Peyer's patch (tissue), 4 donors: ENCODE results near the gene NDUFV1. TPM values are rescaled to one million over a fixed set of nuclear protein-coding genes. Genes with fewer than 3 reads are reported as not detected.

Source experiments
- DNase-seq, 3 donors: peaks; one replicate each; pipeline ENCODE4 v3.0.0-alpha.2; 2017 to 2019
- H3K27ac ChIP-seq, 4 donors: fragments of 200-600 bp; sonication (generic); one replicate each; pipeline ENCODE4 v1.5.1; 2016 to 2019
- H3K27me3 ChIP-seq, 2 donors: fragments of 200-600 bp; sonication (generic); one replicate each; pipeline ENCODE4 v1.5.1; 2019
- H3K36me3 ChIP-seq, 3 donors: fragments of 200-600 bp; sonication (generic); one replicate each; pipeline ENCODE4 v1.5.1; 2016 to 2019
- H3K4me1 ChIP-seq, 4 donors: fragments of 200-600 bp; sonication (generic); one replicate each; pipeline ENCODE4 v1.5.1; 2016 to 2019
- H3K4me3 ChIP-seq, 4 donors: fragments of 200-600 bp; sonication (generic); 1 replicate in 3 of 4; 2 replicates in 1 of 4; pipeline ENCODE4 v1.5.1; 2016 to 2019; ENCODE audit warnings: mild to moderate bottlenecking in 1 of 4
- H3K9me3 ChIP-seq, 4 donors: fragments of 200-600 bp; sonication (generic); one replicate each; pipeline ENCODE4 v1.5.1; 2016 to 2019; ENCODE audit warnings: mild to moderate bottlenecking in 1 of 4
- POLR2A ChIP-seq, 2 donors: fragments of 450-650 bp; IDR thresholded peaks; one replicate each; pipeline ENCODE4 v1.5.1; 2017; ENCODE audit warnings: antibody characterized with exemption in 2 of 2, mild to moderate bottlenecking in 2 of 2, moderate library complexity in 2 of 2
- total RNA-seq, 4 donors: library from RNA; depleted of rRNA; stranded (reverse); fragments of >200 nt; gene quantifications; one replicate each; pipeline ENCODE4 v1.1.0, GENCODE V29; 2016
- TF ChIP-seq, protein P1 (sequence below), 6 experiments: fragments of 450-650 bp in 4 of 6; fragments of 200-600 bp in 2 of 6; sonication (generic) in 1 of 6; IDR thresholded peaks; one replicate each; pipeline ENCODE4 v1.5.1; 2017 to 2019; ENCODE audit warnings: antibody characterized with exemption in 6 of 6, mild to moderate bottlenecking in 3 of 6, moderate library complexity in 1 of 6

NDUFV1 gene
- total RNA-seq, 4 donors from 2014 or later: 297 to 532 (median 329) TPM

DNA sequence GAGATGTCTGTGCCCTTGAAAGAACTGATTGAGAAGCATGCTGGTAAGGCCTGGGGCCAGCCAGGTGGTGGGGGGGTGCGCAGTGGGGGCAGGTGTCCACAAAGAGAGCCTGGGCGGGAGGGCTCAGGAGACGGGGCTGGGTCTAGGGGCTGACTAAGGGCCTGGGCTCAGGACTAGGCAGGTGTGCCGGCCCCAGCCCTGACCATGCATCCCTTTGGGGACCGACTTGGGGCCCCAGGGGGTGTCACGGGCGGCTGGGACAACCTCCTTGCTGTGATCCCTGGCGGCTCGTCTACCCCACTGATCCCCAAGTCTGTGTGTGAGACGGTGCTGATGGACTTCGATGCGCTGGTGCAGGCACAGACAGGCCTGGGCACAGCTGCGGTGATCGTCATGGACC, 4.4 kb downstream of the NDUFV1 start:
- H3K36me3 ChIP-seq: peaks cover 0 to 44% (median 0%) of the 10 kb centered on the region in 3 donors
- no peaks in the 10 kb centered on the region for H3K9me3 ChIP-seq
- TF ChIP-seq POLR2A (IDR thresholded peaks at IDR 0.05): no peak
- TF ChIP-seq, protein P1, sequence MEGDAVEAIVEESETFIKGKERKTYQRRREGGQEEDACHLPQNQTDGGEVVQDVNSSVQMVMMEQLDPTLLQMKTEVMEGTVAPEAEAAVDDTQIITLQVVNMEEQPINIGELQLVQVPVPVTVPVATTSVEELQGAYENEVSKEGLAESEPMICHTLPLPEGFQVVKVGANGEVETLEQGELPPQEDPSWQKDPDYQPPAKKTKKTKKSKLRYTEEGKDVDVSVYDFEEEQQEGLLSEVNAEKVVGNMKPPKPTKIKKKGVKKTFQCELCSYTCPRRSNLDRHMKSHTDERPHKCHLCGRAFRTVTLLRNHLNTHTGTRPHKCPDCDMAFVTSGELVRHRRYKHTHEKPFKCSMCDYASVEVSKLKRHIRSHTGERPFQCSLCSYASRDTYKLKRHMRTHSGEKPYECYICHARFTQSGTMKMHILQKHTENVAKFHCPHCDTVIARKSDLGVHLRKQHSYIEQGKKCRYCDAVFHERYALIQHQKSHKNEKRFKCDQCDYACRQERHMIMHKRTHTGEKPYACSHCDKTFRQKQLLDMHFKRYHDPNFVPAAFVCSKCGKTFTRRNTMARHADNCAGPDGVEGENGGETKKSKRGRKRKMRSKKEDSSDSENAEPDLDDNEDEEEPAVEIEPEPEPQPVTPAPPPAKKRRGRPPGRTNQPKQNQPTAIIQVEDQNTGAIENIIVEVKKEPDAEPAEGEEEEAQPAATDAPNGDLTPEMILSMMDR (IDR thresholded peaks at IDR 0.05): no peak
- DNase-seq: no peak
- H3K27ac ChIP-seq: no peak overlapping the region
- no peak overlapping the region for H3K4me3 ChIP-seq
- H3K27me3 ChIP-seq: peaks cover 0 to 4% of the 10 kb centered on the region in 2 donors
- peaks cover 0 to 28% (median 19%) of the 10 kb centered on the region in 4 donors for H3K4me1 ChIP-seq

DNA sequence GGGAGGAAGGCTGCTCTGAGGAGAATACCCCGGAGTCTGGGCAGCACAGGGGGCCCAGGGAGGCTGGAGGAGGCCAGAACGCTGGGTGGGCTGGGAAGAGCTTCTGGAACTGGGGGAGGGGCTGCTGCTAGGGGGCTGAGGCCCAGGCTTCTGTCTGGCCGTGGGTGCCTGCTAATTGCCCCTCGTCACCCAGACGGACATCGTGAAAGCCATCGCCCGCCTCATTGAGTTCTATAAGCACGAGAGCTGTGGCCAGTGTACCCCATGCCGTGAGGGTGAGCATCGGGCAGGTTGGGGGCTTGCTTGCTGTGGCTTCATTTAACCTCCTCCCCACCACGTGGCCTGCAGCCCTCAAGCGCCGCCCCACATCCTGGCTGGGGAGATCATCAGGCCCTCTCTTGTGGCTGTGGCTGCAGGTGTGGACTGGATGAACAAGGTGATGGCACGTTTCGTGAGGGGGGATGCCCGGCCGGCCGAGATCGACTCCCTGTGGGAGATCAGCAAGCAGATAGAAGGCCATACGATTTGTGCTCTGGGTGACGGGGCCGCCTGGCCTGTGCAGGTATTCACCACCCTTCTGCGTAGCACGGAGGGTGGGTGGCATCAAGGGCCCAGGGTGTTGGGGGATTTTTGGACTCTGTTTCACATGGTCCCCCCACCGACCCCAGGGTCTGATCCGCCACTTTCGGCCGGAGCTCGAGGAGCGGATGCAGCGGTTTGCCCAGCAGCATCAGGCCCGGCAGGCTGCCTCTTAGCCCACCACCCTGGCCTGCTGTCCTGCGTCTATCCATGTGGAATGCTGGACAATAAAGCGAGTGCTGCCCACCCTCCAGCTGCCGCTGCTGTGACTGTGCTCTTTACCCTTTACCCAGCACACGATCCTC, 5.2 kb downstream of the NDUFV1 start:
- Histone ChIP-seq H3K27ac (no peak overlapping the region), H3K27me3 (peaks cover 0 to 5% of the 10 kb centered on the region in 2 donors), H3K36me3 (peaks cover 0 to 44% (median 0%) of the 10 kb centered on the region in 3 donors), H3K4me1 (peaks cover 0 to 28% (median 17%) of the 10 kb centered on the region in 4 donors), H3K9me3 (no peaks in the 10 kb centered on the region), H3K4me3 (no peak overlapping the region)
- DNase-seq: no peak
- no peak for TF ChIP-seq POLR2A (IDR thresholded peaks at IDR 0.05)
- TF ChIP-seq, protein P1 (IDR thresholded peaks at IDR 0.05): no peak

DNA sequence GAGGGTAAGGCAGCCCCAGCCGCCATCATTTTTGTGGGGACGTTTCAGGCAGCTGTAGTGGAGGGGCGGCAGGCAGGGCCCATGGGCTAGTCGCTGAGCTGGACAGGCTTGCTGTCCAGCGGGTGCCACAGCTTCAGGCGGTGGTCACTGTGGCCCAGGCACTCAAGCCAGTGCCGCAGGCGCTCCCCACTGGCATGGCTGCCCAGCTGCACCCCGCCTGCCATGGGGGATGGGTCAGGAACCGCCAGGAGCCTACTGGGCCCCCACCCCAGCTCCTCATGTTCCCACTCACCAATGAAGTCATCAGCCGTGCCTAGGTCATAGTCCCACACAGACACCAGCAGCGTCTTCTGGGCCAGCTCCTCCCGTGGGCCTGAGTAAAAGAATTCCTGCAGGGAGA, 6.0 kb downstream of the NDUFV1 start:
- Histone ChIP-seq H3K36me3 (peaks cover 0 to 44% (median 0%) of the 10 kb centered on the region in 3 donors), H3K27ac (no peak overlapping the region)

DNA sequence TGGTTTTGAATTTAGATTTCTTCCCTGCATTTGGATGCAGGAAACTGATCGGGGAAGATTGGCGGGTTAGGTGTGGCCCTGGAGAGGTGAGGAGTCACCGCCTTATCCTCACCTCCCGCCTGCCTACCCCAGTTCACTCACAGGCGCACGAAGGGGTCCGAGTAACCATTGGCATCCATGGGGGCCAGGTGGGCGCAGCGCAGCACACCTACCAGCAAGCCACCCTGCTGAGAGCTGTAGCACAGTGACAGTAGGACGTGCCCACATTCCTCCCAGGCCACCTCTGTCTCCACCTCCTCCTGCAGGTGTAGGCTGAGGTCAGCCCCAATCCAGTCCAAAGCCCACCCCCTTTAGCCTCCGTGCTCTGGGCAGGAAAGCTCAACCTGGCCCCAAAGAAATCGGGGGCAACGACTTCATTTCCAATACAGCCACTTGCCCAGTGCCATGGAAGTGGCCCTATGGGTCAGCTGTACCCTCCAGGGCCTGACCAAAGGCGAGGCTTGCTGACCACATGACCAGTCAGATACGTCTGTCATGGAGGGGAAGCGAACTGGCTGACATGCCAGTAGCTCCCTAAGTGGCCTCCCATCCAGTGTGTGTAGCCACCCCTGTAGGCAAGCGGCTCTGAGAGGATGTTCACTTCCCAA, 6.7 kb downstream of the NDUFV1 start:
- no peak for DNase-seq
- Histone ChIP-seq H3K9me3 (no peaks in the 10 kb centered on the region), H3K27ac (peak overlapping the region; percentile 70 to 91 (median 82)), H3K27me3 (peaks cover 0 to 5% of the 10 kb centered on the region in 2 donors), H3K4me1 (peaks cover 0 to 16% (median 10%) of the 10 kb centered on the region in 4 donors), H3K36me3 (peaks cover 0 to 44% (median 0%) of the 10 kb centered on the region in 3 donors), H3K4me3 (peak overlapping the region in 3 of 4 donors; percentile 42 to 52 (median 45))
- no peak for TF ChIP-seq POLR2A (IDR thresholded peaks at IDR 0.05)
- TF ChIP-seq, protein P1 (IDR thresholded peaks at IDR 0.05): no peak

More for the DNA sequence above, 6.0 kb downstream of the NDUFV1 start:
- TF ChIP-seq, protein P1 (IDR thresholded peaks at IDR 0.05): no peak
- no peak for TF ChIP-seq POLR2A (IDR thresholded peaks at IDR 0.05)
- no peaks in the 10 kb centered on the region for H3K9me3 ChIP-seq
- H3K27me3 ChIP-seq: peaks cover 0 to 5% of the 10 kb centered on the region in 2 donors
- no peak for DNase-seq
- no peak overlapping the region for H3K4me3 ChIP-seq
- H3K4me1 ChIP-seq: peaks cover 0 to 21% (median 11%) of the 10 kb centered on the region in 4 donors

DNA sequence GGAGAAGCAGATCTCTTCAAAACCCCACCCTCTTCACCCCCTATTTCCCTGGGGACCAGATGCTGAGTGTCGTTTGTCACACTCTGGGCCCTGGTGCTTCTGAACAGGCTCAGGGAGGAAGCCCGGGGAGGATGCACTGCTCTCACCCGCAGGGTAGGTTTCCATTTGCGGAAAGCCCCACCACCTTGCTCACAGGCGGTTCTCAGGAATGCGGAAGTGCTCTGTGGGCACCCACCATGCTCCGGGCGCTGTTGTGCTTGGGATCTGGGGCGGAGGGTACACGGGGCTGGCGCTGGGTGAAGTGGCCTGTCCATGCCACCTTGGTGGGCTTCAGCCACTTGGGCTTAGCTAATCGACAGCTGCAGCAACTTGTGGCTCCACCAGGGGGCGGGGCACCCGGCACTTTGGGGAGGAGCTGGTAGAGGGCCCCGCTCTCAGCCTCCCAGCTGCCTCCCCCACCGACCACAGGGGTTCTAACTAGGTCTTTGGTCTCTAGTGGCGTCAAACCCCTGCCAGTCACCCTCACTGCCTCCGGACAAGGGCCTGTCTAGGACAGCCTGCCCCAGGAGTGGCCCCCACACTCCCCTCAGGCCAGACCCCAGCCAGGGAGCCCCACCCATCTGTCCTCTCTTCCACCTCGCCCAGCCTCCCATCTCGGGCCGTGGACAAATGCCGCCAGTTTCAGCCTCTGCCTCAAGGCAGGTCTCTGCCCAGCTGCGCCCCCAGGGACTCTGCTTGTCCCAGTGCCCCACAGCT, 7.4 kb downstream of the NDUFV1 start:
- TF ChIP-seq, protein P1 (IDR thresholded peaks at IDR 0.05): peak in 5 of 6 experiments; percentile 49 to 73 (median 56)
- TF ChIP-seq POLR2A (IDR thresholded peaks at IDR 0.05): peak in 1 of 2 donors; percentile 17
- Histone ChIP-seq H3K36me3 (peaks cover 0 to 37% (median 0%) of the 10 kb centered on the region in 3 donors), H3K4me3 (peak overlapping the region; percentile 22 to 52 (median 44)), H3K27me3 (peaks cover 0 to 5% of the 10 kb centered on the region in 2 donors), H3K4me1 (peaks cover 0 to 16% (median 10%) of the 10 kb centered on the region in 4 donors), H3K27ac (peak overlapping the region; percentile 70 to 91 (median 82)), H3K9me3 (no peaks in the 10 kb centered on the region)
- DNase-seq: peak; percentile 73 to 93 (median 87)
